C4-2B (cell line): ENCODE results near the gene LRRC27.

Experiments
- CTCF ChIP-seq: fragments of 450-650 bp; conservative IDR thresholded peaks from 2 replicates; pipeline ENCODE4 v1.5.1; 2017; ENCODE audit warnings: mild to moderate bottlenecking
- ZFX ChIP-seq: fragments of 450-650 bp; IDR thresholded peaks from 2 replicates; pipeline ENCODE4 v1.6.1; 2017

GRCh38 chr10:132314336-132314735 is 17.7 kb upstream of the LRRC27 start:
- TF ChIP-seq CTCF (no peak), ZFX (no peak)
